T-cell (primary cell): ENCODE measurements around the gene RALGAPA2. TPM values are rescaled to one million over a fixed set of nuclear protein-coding genes. Genes with fewer than 3 reads are reported as not detected.

Source experiments
- ATAC-seq, 4 experiments: fragments of 200-7000 bp in 3 of 4; fragments of 150-1000 bp in 1 of 4; cut with Tn5 transposase; replicated peaks in 1 of 4; 1 replicate in 3 of 4; 2 replicates in 1 of 4; pipeline ENCODE4 v1.10.0; 2021; ENCODE audit warnings: moderate library complexity in 3 of 4, mild to moderate bottlenecking in 2 of 4, moderate number of reproducible peaks in 1 of 4
- CTCF ChIA-PET, 2 donors: fragments of 300-600 bp; sonication (Branson Sonifier 250); formaldehyde crosslinking; loops; one replicate each; lab custom pipeline; 2022; ENCODE audit warnings: antibody characterized with exemption in 2 of 2; lab: Charles Lee
- POLR2A ChIA-PET, 2 donors: fragments of 300-600 bp; sonication (Branson Sonifier 250); formaldehyde crosslinking; loops; one replicate each; lab custom pipeline; 2022; ENCODE audit warnings: antibody characterized with exemption in 2 of 2; lab: Charles Lee
- DNase-seq, 35 experiments: peaks; one replicate each; pipeline versions ENCODE4 v3.0.0 to v3.0.0-alpha.2; 2013 to 2023
- H3K27ac ChIP-seq: one replicate; pipeline ENCODE4 v1.5.1; 2013; ENCODE audit warnings: low read length
- H3K27me3 ChIP-seq, 2 experiments: replicated peaks in 1 of 2; 1 replicate in 1 of 2; 2 replicates in 1 of 2; pipeline versions ENCODE4 v1.6.1 to v1.7.0; 2013; ENCODE audit warnings: low read length in 1 of 2, mixed read lengths in 1 of 2; ENCODE audit not compliant: control insufficient read depth in 2 of 2, insufficient read depth in 2 of 2; ENCODE audit errors: extremely low read depth in 1 of 2
- H3K36me3 ChIP-seq, 2 donors: 1 replicate in 1 of 2; 2 replicates in 1 of 2; pipeline versions ENCODE4 v1.6.1 to v1.7.0; 2013; ENCODE audit warnings: low read length in 1 of 2; ENCODE audit not compliant: control insufficient read depth in 2 of 2, insufficient read depth in 1 of 2; ENCODE audit errors: extremely low read depth in 1 of 2
- H3K4me1 ChIP-seq, 2 experiments: 1 replicate in 1 of 2; 2 replicates in 1 of 2; pipeline versions ENCODE4 v1.6.1 to v1.7.0; 2013; ENCODE audit warnings: low read length in 2 of 2, mixed read lengths in 1 of 2; ENCODE audit not compliant: insufficient read depth in 2 of 2, control insufficient read depth in 1 of 2; ENCODE audit errors: extremely low read depth in 1 of 2
- H3K4me3 ChIP-seq, 2 donors: 1 replicate in 1 of 2; 2 replicates in 1 of 2; pipeline versions ENCODE4 v1.5.1 to v1.7.0; 2013; ENCODE audit warnings: mild to moderate bottlenecking in 2 of 2, low read length in 1 of 2, moderate library complexity in 1 of 2; ENCODE audit not compliant: control insufficient read depth in 1 of 2; ENCODE audit errors: extremely low read depth in 1 of 2
- H3K9me3 ChIP-seq: 2 replicates; pipeline ENCODE4 v1.7.0; 2013
- H3K27ac Mint-ChIP-seq, 2 donors: one replicate each; pipeline ENCODE4 v1.8.0; 2020 to 2021; ENCODE audit warnings: mild to moderate bottlenecking in 2 of 2, mixed read lengths in 2 of 2
- H3K27me3 Mint-ChIP-seq, 2 donors: one replicate each; pipeline ENCODE4 v1.8.0; 2021 to 2022; ENCODE audit warnings: mixed read lengths in 2 of 2
- H3K36me3 Mint-ChIP-seq: one replicate; pipeline ENCODE4 v1.8.0; 2021; ENCODE audit warnings: mixed read lengths
- H3K4me1 Mint-ChIP-seq, 3 donors: one replicate each; pipeline ENCODE4 v1.8.0; 2020 to 2022; ENCODE audit warnings: mixed read lengths in 3 of 3, mild to moderate bottlenecking in 1 of 3
- H3K4me3 Mint-ChIP-seq, 3 donors: one replicate each; pipeline ENCODE4 v1.8.0; 2020 to 2022; ENCODE audit warnings: mild to moderate bottlenecking in 3 of 3, mixed read lengths in 3 of 3, moderate library complexity in 3 of 3
- H3K9me3 Mint-ChIP-seq, 3 donors: one replicate each; pipeline ENCODE4 v1.8.0; 2020 to 2022; ENCODE audit warnings: mixed read lengths in 3 of 3
- WGBS: methylation state at CpG from one replicate; pipeline ENCODE4 v1.1.5; 2013; ENCODE audit warnings: missing lambda C conversion rate; ENCODE audit not compliant: insufficient coverage; 5-methylcytosine and 5-hydroxymethylcytosine counted together
- total RNA-seq, 35 experiments: library from RNA in 6 of 35; stranded (reverse) in 6 of 35; fragments of 120-200 nt in 1 of 35; gene quantifications; one replicate each; pipeline versions ENCODE4 v1.2.1 to v1.2.4 and lab custom pipeline; 2013 to 2026

Gene RALGAPA2
- total RNA-seq, 5 donors from 2014 or later (not counting 1 experiment from before 2014, with no cell fraction given), result 28.0 to 36.1 (median 31.7) TPM

DNA sequence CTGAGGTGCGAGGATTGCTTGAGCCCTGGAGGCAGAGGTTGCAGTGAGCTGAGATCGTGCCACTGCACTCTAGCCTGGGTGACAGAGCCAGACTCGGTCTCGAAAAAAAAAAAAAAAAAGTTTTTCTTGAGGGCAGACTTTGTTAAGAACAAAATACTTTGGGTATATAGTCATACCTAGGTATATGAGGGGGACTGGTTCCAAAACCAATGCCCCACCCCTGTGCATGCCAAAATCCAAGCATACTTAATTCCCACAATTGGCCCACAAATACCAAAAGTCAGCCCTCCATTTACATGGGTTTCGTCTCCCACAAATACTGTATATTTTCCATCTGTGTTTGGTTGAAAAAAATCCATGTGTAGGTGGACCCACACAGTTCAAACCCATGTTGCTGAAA is 224.6 kb downstream of the RALGAPA2 start:
- Mint-ChIP-seq H3K27me3 (no peaks in the 10 kb centered on the region), H3K36me3 (peaks cover 61% of the 10 kb centered on the region), H3K4me1 (no peaks in the 10 kb centered on the region), H3K9me3 (peaks cover 0 to 4% (median 0%) of the 10 kb centered on the region in 3 donors), H3K4me3 (no peak overlapping the region), H3K27ac (no peak overlapping the region)
- ChIA-PET CTCF (no interaction called here), POLR2A (no interaction called here)
- H3K36me3 ChIP-seq, result peaks cover 2 to 9% of the 10 kb centered on the region in 2 donors
- H3K27ac ChIP-seq, result no peak overlapping the region
- no peak for ATAC-seq
- no peak for DNase-seq
- WGBS, result 100% methylated on average over 1 of the region's 5 CpGs
- H3K4me3 ChIP-seq, result no peak overlapping the region
- H3K27me3 ChIP-seq, result no peaks in the 10 kb centered on the region
- no peaks in the 10 kb centered on the region for H3K4me1 ChIP-seq
- no peaks in the 10 kb centered on the region for H3K9me3 ChIP-seq

- no peaks in the 10 kb centered on the region for H3K27me3 Mint-ChIP-seq
- 92% methylated on average over 2 of the region's 2 CpGs for WGBS
- H3K27ac Mint-ChIP-seq, result no peak overlapping the region
- H3K4me1 Mint-ChIP-seq, result no peaks in the 10 kb centered on the region
- Histone ChIP-seq H3K27me3 (no peaks in the 10 kb centered on the region), H3K4me1 (no peaks in the 10 kb centered on the region), H3K4me3 (no peak overlapping the region), H3K27ac (no peak overlapping the region), H3K9me3 (no peaks in the 10 kb centered on the region), H3K36me3 (peaks cover 5 to 9% of the 10 kb centered on the region in 2 donors)
- CTCF ChIA-PET, result no interaction called here
- POLR2A ChIA-PET, result no interaction called here
- peaks cover 0 to 4% (median 0%) of the 10 kb centered on the region in 3 donors for H3K9me3 Mint-ChIP-seq
- DNase-seq (no peak), ATAC-seq (no peak)
- no peak overlapping the region for H3K4me3 Mint-ChIP-seq
- peaks cover 50% of the 10 kb centered on the region for H3K36me3 Mint-ChIP-seq
Measured at GRCh38 chr20:20483328-20483727, 229.1 kb downstream of the RALGAPA2 start.

DNA sequence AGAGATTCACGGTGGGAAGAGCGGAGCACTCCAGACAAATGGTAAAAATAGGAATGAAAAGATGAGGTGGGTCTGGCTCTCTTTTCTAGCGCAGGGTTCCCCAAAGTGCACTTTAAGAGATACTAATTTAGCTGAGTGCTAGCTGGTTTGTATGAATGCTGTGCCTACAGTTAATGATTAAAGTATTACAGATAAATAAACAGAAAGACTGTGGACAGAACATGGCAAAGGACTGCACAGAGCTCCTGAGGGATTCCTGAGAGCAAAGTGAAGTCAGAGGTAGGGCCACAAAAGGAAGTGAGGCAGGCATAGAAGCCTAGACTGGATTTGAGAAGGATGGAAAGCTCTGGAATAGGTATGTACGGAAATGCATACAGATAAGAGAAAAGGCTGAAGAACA is 230.0 kb downstream of the RALGAPA2 start:
- Histone ChIP-seq H3K36me3 (peaks cover 0 to 9% of the 10 kb centered on the region in 2 donors), H3K27ac (no peak overlapping the region), H3K4me1 (no peaks in the 10 kb centered on the region), H3K9me3 (no peaks in the 10 kb centered on the region), H3K27me3 (no peaks in the 10 kb centered on the region), H3K4me3 (no peak overlapping the region)
- no peaks in the 10 kb centered on the region for H3K27me3 Mint-ChIP-seq
- no peak overlapping the region for H3K27ac Mint-ChIP-seq
- H3K4me3 Mint-ChIP-seq, result no peak overlapping the region
- WGBS, result 92% methylated on average over 3 of the region's 4 CpGs
- ATAC-seq (no peak), DNase-seq (no peak)
- peaks cover 0 to 4% (median 0%) of the 10 kb centered on the region in 3 donors for H3K9me3 Mint-ChIP-seq
- peaks cover 50% of the 10 kb centered on the region for H3K36me3 Mint-ChIP-seq
- no peaks in the 10 kb centered on the region for H3K4me1 Mint-ChIP-seq
- POLR2A ChIA-PET, result no interaction called here
- CTCF ChIA-PET, result no interaction called here

DNA sequence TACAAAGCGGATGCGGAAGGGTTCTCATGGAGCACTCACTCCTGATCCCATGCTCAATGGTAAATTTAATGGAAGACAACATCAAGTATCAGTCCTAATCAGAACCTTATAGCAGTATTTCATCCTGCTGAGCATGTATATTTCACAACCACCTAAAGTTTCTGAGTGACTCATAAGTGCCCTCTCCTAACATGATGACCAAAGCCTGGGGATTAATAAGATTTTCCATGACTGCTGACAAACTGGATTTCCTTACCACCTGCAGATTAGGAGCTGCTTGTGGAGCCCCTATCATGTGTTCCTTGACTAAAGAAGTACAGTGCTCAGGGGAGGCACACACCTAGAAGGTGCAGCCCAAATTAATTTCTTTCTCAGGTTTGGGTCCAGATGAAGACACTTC is 231.8 kb downstream of the RALGAPA2 start:
- Histone ChIP-seq H3K9me3 (no peaks in the 10 kb centered on the region), H3K4me1 (no peaks in the 10 kb centered on the region), H3K4me3 (no peak overlapping the region), H3K36me3 (peaks cover 0 to 9% of the 10 kb centered on the region in 2 donors), H3K27ac (no peak overlapping the region), H3K27me3 (no peaks in the 10 kb centered on the region)
- Mint-ChIP-seq H3K27me3 (no peaks in the 10 kb centered on the region), H3K36me3 (peaks cover 47% of the 10 kb centered on the region), H3K9me3 (no peaks in the 10 kb centered on the region), H3K4me3 (no peak overlapping the region), H3K4me1 (no peaks in the 10 kb centered on the region), H3K27ac (no peak overlapping the region)
- DNase-seq (no peak), ATAC-seq (no peak)
- CTCF ChIA-PET, result no interaction called here
- no CpG with 5 or more reads among the region's 2 CpGs for WGBS
- POLR2A ChIA-PET, result no interaction called here

DNA sequence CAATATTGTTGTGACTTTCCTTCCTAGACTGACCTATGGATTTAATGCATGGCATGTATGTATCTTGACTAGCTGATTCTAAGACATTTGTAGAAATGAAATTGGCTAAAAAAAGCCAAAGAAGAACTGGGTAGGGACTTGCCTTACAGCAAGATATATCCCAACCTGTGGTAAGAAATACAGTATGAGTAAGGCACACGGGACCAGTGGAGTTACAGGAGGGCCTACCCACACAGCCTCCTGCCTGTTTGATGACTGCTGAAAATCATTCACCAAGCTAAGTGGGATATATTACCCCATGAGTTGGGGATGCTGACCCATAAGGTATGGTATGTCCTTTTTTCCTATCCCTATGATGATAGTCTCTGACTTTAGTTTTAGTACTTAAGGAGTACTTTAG is 232.3 kb downstream of the RALGAPA2 start:
- no CpG with 5 or more reads among the region's 1 CpG for WGBS
- POLR2A ChIA-PET, result no interaction called here
- no peaks in the 10 kb centered on the region for H3K4me1 Mint-ChIP-seq

DNA sequence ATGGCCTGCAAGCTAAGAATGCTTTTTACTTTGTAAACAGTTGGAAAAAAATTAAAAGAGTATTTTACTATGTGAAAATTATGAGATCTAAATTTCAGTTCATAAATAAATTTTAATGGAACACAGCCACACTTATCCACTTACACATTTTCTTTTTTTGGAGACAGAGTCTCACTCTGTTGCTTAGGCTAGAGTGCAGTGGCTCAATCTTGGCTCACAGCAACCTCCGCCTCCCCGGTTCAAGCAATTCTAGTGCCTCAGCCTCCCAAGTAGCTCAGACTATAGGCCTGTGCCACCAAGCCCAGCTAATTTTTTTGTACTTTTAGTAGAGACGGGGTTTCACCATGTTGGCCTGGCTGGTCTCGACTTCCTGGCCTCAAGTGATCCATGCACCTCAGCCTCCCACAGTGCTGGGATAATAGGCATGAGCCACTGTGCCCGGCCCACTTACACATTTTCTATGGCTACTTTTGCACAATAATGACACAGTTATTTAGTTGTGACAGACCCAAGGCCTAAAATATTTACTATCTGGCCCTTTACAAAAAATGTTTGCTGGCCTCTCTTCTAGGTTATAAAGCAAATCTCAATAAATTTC is 234.9 kb downstream of the RALGAPA2 start:
- no peak overlapping the region for H3K27ac ChIP-seq
- CTCF ChIA-PET, result no interaction called here
- POLR2A ChIA-PET, result no interaction called here
- 93% methylated on average over 2 of the region's 5 CpGs for WGBS
- no peaks in the 10 kb centered on the region for H3K9me3 ChIP-seq
- Mint-ChIP-seq H3K4me3 (no peak overlapping the region), H3K27ac (no peak overlapping the region), H3K4me1 (no peaks in the 10 kb centered on the region), H3K27me3 (no peaks in the 10 kb centered on the region), H3K9me3 (no peaks in the 10 kb centered on the region), H3K36me3 (peaks cover 56% of the 10 kb centered on the region)
- no peaks in the 10 kb centered on the region for H3K4me1 ChIP-seq
- no peaks in the 10 kb centered on the region for H3K27me3 ChIP-seq
- H3K4me3 ChIP-seq, result no peak overlapping the region
- H3K36me3 ChIP-seq, result peaks cover 0 to 4% of the 10 kb centered on the region in 2 donors
- no peak for ATAC-seq
- no peak for DNase-seq

More for the DNA sequence above, 232.3 kb downstream of the RALGAPA2 start:
- Histone ChIP-seq H3K27me3 (no peaks in the 10 kb centered on the region), H3K4me1 (no peaks in the 10 kb centered on the region), H3K4me3 (no peak overlapping the region), H3K27ac (no peak overlapping the region), H3K36me3 (peaks cover 0 to 9% of the 10 kb centered on the region in 2 donors), H3K9me3 (no peaks in the 10 kb centered on the region)
- Mint-ChIP-seq H3K4me3 (no peak overlapping the region), H3K27me3 (no peaks in the 10 kb centered on the region), H3K27ac (no peak overlapping the region), H3K9me3 (no peaks in the 10 kb centered on the region), H3K36me3 (peaks cover 51% of the 10 kb centered on the region)
- ATAC-seq (no peak), DNase-seq (no peak)
- CTCF ChIA-PET, result no interaction called here

DNA sequence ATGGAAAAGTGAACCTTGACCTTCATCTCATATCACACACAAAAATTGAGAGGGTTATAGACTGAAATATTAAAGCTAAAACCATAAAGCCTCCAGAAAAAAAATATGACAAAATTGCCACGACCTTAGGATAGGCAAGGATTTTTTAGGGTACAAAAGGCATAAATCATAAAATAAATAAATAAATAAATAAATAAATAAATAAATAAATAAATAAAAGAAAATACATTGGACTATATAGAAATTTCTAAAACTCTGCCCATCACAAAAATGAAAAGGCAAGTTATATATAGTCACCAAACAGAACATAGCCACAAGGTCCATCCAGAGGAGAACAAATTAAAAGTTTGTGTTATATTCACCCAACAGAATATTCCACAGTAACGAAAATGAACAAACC is 235.9 kb downstream of the RALGAPA2 start:
- H3K4me3 Mint-ChIP-seq, result no peak overlapping the region
- H3K36me3 Mint-ChIP-seq, result peaks cover 57% of the 10 kb centered on the region
- Histone ChIP-seq H3K4me3 (no peak overlapping the region), H3K4me1 (no peaks in the 10 kb centered on the region), H3K36me3 (no peaks in the 10 kb centered on the region), H3K27me3 (no peaks in the 10 kb centered on the region), H3K9me3 (no peaks in the 10 kb centered on the region), H3K27ac (no peak overlapping the region)
- ATAC-seq, result no peak
- CTCF ChIA-PET, result no interaction called here
- POLR2A ChIA-PET, result no interaction called here
- H3K9me3 Mint-ChIP-seq, result no peaks in the 10 kb centered on the region
- no CpG with 5 or more reads among the region's 2 CpGs for WGBS
- DNase-seq, result no peak
- H3K27ac Mint-ChIP-seq, result no peak overlapping the region
- no peaks in the 10 kb centered on the region for H3K27me3 Mint-ChIP-seq
- no peaks in the 10 kb centered on the region for H3K4me1 Mint-ChIP-seq
